Measurements from ENCODE around the gene ZNF30. TPM values are rescaled to one million over a fixed set of nuclear protein-coding genes. Genes with fewer than 3 reads are reported as not detected.

ZNF30 gene
- total and polyA plus RNA-seq, 2 donors (not counting 1 experiment from before 2014, with no cell fraction given), result 2.7 to 4.3 TPM

- Histone ChIP-seq H3K27me3 (ENCODE audit: control insufficient read depth, insufficient read depth, low read length) (no peaks in the 10 kb centered on the region), H3K79me2 (ENCODE audit: control insufficient read depth, insufficient read depth, low read length) (no peaks in the 10 kb centered on the region), H3K36me3 (ENCODE audit: control insufficient read depth, insufficient read depth, low read length) (no peaks in the 10 kb centered on the region), H3K27ac (ENCODE audit: insufficient read depth, low read length) (no peak overlapping the region), H3K9ac (ENCODE audit: insufficient read depth, low read length) (no peak overlapping the region), H3K4me1 (ENCODE audit: control insufficient read depth, extremely low read depth, insufficient read depth, low read length) (no peaks in the 10 kb centered on the region), H3K9me3 (ENCODE audit: control insufficient read depth, insufficient read depth, low read depth, low read length) (no peaks in the 10 kb centered on the region), H4K20me1 (ENCODE audit: control insufficient read depth, extremely low read depth, insufficient read depth, low read length) (no peaks in the 10 kb centered on the region), H3K4me3 (replicated peaks in 1 of 4; ENCODE audit: control extremely low read depth in 1 of 4, insufficient read depth in 1 of 4, low read depth in 3 of 4, low read length in 4 of 4) (no peak overlapping the region), H2AFZ (ENCODE audit: low read length) (no peak overlapping the region), H3K4me2 (ENCODE audit: extremely low read depth, insufficient read depth, low read length) (no peak overlapping the region)
- DNase-seq (ENCODE audit: low read depth in 2 of 2), result no peak
- no peak for TF ChIP-seq CTCF (conservative IDR thresholded peaks at IDR 0.05 in 1 of 2, IDR thresholded peaks at IDR 0.05 in 1 of 2; ENCODE audit: low read depth in 1 of 2, low read length in 2 of 2)
- no peak for TF ChIP-seq EZH2 (IDR thresholded peaks at IDR 0.05; ENCODE audit: low read length, missing control alignments)
Observed at GRCh38 chr19:34972163-34972705, 45.5 kb downstream of the ZNF30 start.

GRCh38 chr19:34974646-34975045 is 47.9 kb downstream of the ZNF30 start:
- H3K79me2 ChIP-seq (ENCODE audit: control insufficient read depth, insufficient read depth, low read length), result no peaks in the 10 kb centered on the region
- H3K9me3 ChIP-seq (ENCODE audit: control insufficient read depth, insufficient read depth, low read depth, low read length), result no peaks in the 10 kb centered on the region
- no peaks in the 10 kb centered on the region for H3K27me3 ChIP-seq (ENCODE audit: control insufficient read depth, insufficient read depth, low read length)
- no peaks in the 10 kb centered on the region for H3K36me3 ChIP-seq (ENCODE audit: control insufficient read depth, insufficient read depth, low read length)
- no peak for TF ChIP-seq EZH2 (IDR thresholded peaks at IDR 0.05; ENCODE audit: low read length, missing control alignments)
- TF ChIP-seq CTCF (conservative IDR thresholded peaks at IDR 0.05 in 1 of 2, IDR thresholded peaks at IDR 0.05 in 1 of 2; ENCODE audit: low read depth in 1 of 2, low read length in 2 of 2), result no peak
- no peak overlapping the region for H2AFZ ChIP-seq (ENCODE audit: low read length)
- H4K20me1 ChIP-seq (ENCODE audit: control insufficient read depth, extremely low read depth, insufficient read depth, low read length), result no peaks in the 10 kb centered on the region
- no peak overlapping the region for H3K4me3 ChIP-seq (replicated peaks in 1 of 4; ENCODE audit: control extremely low read depth in 1 of 4, insufficient read depth in 1 of 4, low read depth in 3 of 4, low read length in 4 of 4)
- H3K4me2 ChIP-seq (ENCODE audit: extremely low read depth, insufficient read depth, low read length), result no peak overlapping the region
- H3K27ac ChIP-seq (ENCODE audit: insufficient read depth, low read length), result no peak overlapping the region
- no peak overlapping the region for H3K9ac ChIP-seq (ENCODE audit: insufficient read depth, low read length)
- DNase-seq (ENCODE audit: low read depth in 2 of 2), result no peak
- no peaks in the 10 kb centered on the region for H3K4me1 ChIP-seq (ENCODE audit: control insufficient read depth, extremely low read depth, insufficient read depth, low read length)

GRCh38 chr19:34975056-34975455 is 48.4 kb downstream of the ZNF30 start:
- H2AFZ ChIP-seq (ENCODE audit: low read length), result no peak overlapping the region
- H3K4me2 ChIP-seq (ENCODE audit: extremely low read depth, insufficient read depth, low read length), result no peak overlapping the region
- no peak overlapping the region for H3K9ac ChIP-seq (ENCODE audit: insufficient read depth, low read length)
- DNase-seq (ENCODE audit: low read depth in 2 of 2), result no peak
- no peak overlapping the region for H3K27ac ChIP-seq (ENCODE audit: insufficient read depth, low read length)
- no peaks in the 10 kb centered on the region for H4K20me1 ChIP-seq (ENCODE audit: control insufficient read depth, extremely low read depth, insufficient read depth, low read length)
- H3K9me3 ChIP-seq (ENCODE audit: control insufficient read depth, insufficient read depth, low read depth, low read length), result no peaks in the 10 kb centered on the region
- H3K27me3 ChIP-seq (ENCODE audit: control insufficient read depth, insufficient read depth, low read length), result no peaks in the 10 kb centered on the region
- no peaks in the 10 kb centered on the region for H3K79me2 ChIP-seq (ENCODE audit: control insufficient read depth, insufficient read depth, low read length)
- no peak overlapping the region for H3K4me3 ChIP-seq (replicated peaks in 1 of 4; ENCODE audit: control extremely low read depth in 1 of 4, insufficient read depth in 1 of 4, low read depth in 3 of 4, low read length in 4 of 4)
- TF ChIP-seq CTCF (conservative IDR thresholded peaks at IDR 0.05 in 1 of 2, IDR thresholded peaks at IDR 0.05 in 1 of 2; ENCODE audit: low read depth in 1 of 2, low read length in 2 of 2), result no peak
- TF ChIP-seq EZH2 (IDR thresholded peaks at IDR 0.05; ENCODE audit: low read length, missing control alignments), result no peak
- H3K4me1 ChIP-seq (ENCODE audit: control insufficient read depth, extremely low read depth, insufficient read depth, low read length), result no peaks in the 10 kb centered on the region
- no peaks in the 10 kb centered on the region for H3K36me3 ChIP-seq (ENCODE audit: control insufficient read depth, insufficient read depth, low read length)
